RWPE1 (cell line): ENCODE results near the gene PROZ.

ENCODE experiments used
- CTCF ChIA-PET: fragments of 350-600 bp; sonication (Branson Sonifier 250); formaldehyde crosslinking; extraction: SDS; loops from one replicate; lab custom pipeline; 2021; lab: Yijun Ruan, JAX
- POLR2A ChIA-PET: fragments of 400-600 bp; formaldehyde crosslinking; extraction: SDS; loops from one replicate; lab custom pipeline; 2020; ENCODE audit warnings: antibody characterized with exemption; ENCODE audit not compliant: low non-redundant PET; lab: Yijun Ruan, JAX
- DNase-seq: peaks from one replicate; pipeline ENCODE4 v3.0.0; 2012; ENCODE audit warnings: low spot score
- H3K27ac ChIP-seq: fragments of 450-650 bp; 2 replicates; pipeline ENCODE4 v1.5.1; 2017
- TF ChIP-seq, protein P1 (sequence below): fragments of 450-650 bp; conservative IDR thresholded peaks from 2 replicates; pipeline ENCODE4 v1.5.1; 2017; ENCODE audit warnings: low read depth, mild to moderate bottlenecking

The PROZ gene

GRCh38 chr13:113162783-113163685, 4.6 kb downstream of the PROZ start:
- ChIA-PET POLR2A (no interaction called here), CTCF (no interaction called here)
- H3K27ac ChIP-seq: no peak overlapping the region
- DNase-seq: no peak
- TF ChIP-seq, protein P1, sequence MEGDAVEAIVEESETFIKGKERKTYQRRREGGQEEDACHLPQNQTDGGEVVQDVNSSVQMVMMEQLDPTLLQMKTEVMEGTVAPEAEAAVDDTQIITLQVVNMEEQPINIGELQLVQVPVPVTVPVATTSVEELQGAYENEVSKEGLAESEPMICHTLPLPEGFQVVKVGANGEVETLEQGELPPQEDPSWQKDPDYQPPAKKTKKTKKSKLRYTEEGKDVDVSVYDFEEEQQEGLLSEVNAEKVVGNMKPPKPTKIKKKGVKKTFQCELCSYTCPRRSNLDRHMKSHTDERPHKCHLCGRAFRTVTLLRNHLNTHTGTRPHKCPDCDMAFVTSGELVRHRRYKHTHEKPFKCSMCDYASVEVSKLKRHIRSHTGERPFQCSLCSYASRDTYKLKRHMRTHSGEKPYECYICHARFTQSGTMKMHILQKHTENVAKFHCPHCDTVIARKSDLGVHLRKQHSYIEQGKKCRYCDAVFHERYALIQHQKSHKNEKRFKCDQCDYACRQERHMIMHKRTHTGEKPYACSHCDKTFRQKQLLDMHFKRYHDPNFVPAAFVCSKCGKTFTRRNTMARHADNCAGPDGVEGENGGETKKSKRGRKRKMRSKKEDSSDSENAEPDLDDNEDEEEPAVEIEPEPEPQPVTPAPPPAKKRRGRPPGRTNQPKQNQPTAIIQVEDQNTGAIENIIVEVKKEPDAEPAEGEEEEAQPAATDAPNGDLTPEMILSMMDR: no peak

DNA sequence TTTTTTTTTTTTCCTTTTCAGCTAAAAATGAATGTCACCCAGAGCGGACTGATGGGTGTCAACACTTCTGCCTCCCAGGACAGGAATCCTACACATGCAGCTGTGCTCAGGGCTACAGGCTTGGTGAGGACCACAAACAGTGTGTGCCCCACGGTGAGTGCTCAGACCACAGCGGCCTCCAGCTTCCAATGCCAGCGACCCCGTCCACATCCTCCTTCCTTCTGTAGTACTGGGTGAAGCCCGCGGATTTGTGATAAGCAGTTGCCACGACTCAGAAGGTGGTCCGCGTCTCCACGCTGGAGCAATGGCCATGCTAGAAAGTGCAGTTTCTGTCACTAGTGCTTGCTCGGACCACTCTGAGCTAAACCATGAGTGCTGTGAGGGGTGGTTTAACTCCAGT, 6.0 kb downstream of the PROZ start:
- no peak for DNase-seq
- no peak overlapping the region for H3K27ac ChIP-seq
- TF ChIP-seq, protein P1: no peak
- ChIA-PET POLR2A (no interaction called here), CTCF (interaction anchor here (0.6 kb wide), 1 partner anchor 18 kb away, joined by 3 read pairs; no protein-coding TSS in a partner anchor)

GRCh38 chr13:113166266-113166665, 7.8 kb downstream of the PROZ start:
- CTCF ChIA-PET: no interaction called here
- DNase-seq: no peak
- TF ChIP-seq, protein P1: no peak
- H3K27ac ChIP-seq: no peak overlapping the region
- POLR2A ChIA-PET: no interaction called here

GRCh38 chr13:113166681-113167080, 8.2 kb downstream of the PROZ start:
- no peak overlapping the region for H3K27ac ChIP-seq
- CTCF ChIA-PET: no interaction called here
- POLR2A ChIA-PET: no interaction called here
- TF ChIP-seq, protein P1: no peak
- no peak for DNase-seq

GRCh38 chr13:113167155-113167554, 8.7 kb downstream of the PROZ start:
- ChIA-PET POLR2A (no interaction called here), CTCF (no interaction called here)
- H3K27ac ChIP-seq: no peak overlapping the region
- TF ChIP-seq, protein P1: no peak
- DNase-seq: no peak

DNA sequence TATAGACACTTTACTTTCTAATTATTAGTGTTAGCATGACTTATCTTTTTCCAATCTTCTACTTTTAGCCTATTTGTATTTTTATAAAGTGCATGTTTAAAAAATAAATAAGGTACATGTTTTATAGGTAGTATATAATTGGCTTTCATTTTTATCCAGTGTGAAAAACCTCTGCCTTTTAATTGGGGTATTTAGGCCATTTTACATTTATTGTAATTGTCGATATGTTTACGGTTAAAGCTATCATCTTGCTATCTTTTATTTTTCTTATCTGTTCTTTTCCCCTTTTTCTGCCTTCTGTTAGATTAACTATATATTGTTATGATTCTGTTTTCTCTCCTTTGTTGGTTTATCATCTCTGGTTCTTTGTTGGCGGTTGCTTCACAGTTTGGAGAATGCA, 9.1 kb downstream of the PROZ start:
- H3K27ac ChIP-seq: no peak overlapping the region
- ChIA-PET POLR2A (no interaction called here), CTCF (no interaction called here)
- TF ChIP-seq, protein P1: no peak
- DNase-seq: no peak
